Measurements from ENCODE around the gene TXNDC2.

The TXNDC2 gene

GRCh38 chr18:9869715-9870430 lies 15.9 kb upstream of the TXNDC2 start:
- peaks cover 3% of the 10 kb centered on the region; the same call in 1 of the 2 replicates for H3K9me3 ChIP-seq (ENCODE audit: insufficient read depth, low read depth, low read length)
- H3K27me3 ChIP-seq (ENCODE audit: insufficient read depth, low read length, poor library complexity, severe bottlenecking) = no peaks in the 10 kb centered on the region
- H4K20me1 ChIP-seq (ENCODE audit: insufficient read depth, low read length, poor library complexity, severe bottlenecking) = no peaks in the 10 kb centered on the region
- H3K4me1 ChIP-seq (ENCODE audit: insufficient read depth, low read length, poor library complexity, severe bottlenecking) = peaks cover 32% of the 10 kb centered on the region
- H3K4me2 ChIP-seq (ENCODE audit: low read depth, low read length, poor library complexity, severe bottlenecking) = peak overlapping the region; percentile 74
- TF ChIP-seq, protein P1, sequence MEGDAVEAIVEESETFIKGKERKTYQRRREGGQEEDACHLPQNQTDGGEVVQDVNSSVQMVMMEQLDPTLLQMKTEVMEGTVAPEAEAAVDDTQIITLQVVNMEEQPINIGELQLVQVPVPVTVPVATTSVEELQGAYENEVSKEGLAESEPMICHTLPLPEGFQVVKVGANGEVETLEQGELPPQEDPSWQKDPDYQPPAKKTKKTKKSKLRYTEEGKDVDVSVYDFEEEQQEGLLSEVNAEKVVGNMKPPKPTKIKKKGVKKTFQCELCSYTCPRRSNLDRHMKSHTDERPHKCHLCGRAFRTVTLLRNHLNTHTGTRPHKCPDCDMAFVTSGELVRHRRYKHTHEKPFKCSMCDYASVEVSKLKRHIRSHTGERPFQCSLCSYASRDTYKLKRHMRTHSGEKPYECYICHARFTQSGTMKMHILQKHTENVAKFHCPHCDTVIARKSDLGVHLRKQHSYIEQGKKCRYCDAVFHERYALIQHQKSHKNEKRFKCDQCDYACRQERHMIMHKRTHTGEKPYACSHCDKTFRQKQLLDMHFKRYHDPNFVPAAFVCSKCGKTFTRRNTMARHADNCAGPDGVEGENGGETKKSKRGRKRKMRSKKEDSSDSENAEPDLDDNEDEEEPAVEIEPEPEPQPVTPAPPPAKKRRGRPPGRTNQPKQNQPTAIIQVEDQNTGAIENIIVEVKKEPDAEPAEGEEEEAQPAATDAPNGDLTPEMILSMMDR (conservative IDR thresholded peaks at IDR 0.05; ENCODE audit: low read length) = no peak
- no peak for TF ChIP-seq EZH2phosphoT487 (IDR thresholded peaks at IDR 0.05; ENCODE audit: borderline replicate concordance)
- H3K9ac ChIP-seq (ENCODE audit: low read depth, low read length, poor library complexity, severe bottlenecking) = peak overlapping the region; percentile 47
- peaks cover 3% of the 10 kb centered on the region; the same call in 1 of the 2 replicates for H3F3A ChIP-seq (ENCODE audit: low read depth)
- H3K9me2 ChIP-seq (replicated peaks; ENCODE audit: low read depth, low read length) = no peaks in the 10 kb centered on the region
- H3K79me2 ChIP-seq (ENCODE audit: insufficient read depth, low read length) = no peaks in the 10 kb centered on the region
- peak overlapping the region; percentile 39 for H3K4me3 ChIP-seq (ENCODE audit: low read length, poor library complexity, severe bottlenecking)
- peak overlapping the region; percentile 84 for H2AFZ ChIP-seq (ENCODE audit: low read length)
- no peaks in the 10 kb centered on the region for H3K36me3 ChIP-seq (ENCODE audit: insufficient read depth, low read length)

DNA sequence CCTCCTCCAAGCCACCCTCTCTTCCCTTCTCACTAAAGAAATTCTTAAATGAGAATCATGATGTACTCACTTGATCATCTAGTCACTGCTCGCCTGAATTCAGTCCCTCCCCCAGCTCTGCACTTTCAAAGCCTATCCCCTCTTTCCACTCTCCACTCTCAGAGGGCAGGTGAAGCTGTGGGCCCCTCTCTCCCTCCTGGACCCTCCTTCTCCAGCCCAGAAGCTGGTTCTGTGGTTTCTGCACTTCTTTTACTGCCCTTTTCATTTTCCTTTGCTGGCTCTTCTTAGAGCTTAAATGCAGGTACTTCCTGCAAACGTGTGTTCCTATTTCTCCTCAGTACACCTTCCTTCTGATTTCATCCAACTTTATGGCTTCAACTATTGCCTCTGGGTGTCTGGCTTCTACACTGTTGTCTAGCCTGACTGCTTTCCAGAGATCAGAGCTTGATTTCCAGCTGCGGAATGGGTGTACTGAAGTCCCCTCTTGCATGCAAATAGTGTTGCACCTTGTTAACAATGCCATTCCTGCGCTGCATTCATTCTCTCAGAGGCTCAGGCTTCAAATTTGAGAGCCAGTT lies 15.3 kb upstream of the TXNDC2 start:
- no peak for TF ChIP-seq EZH2phosphoT487 (IDR thresholded peaks at IDR 0.05; ENCODE audit: borderline replicate concordance)
- TF ChIP-seq, protein P1 (conservative IDR thresholded peaks at IDR 0.05; ENCODE audit: low read length) = no peak
- H3K27me3 ChIP-seq (ENCODE audit: insufficient read depth, low read length, poor library complexity, severe bottlenecking) = no peaks in the 10 kb centered on the region
- H2AFZ ChIP-seq (ENCODE audit: low read length) = peak overlapping the region; percentile 84
- H3K4me1 ChIP-seq (ENCODE audit: insufficient read depth, low read length, poor library complexity, severe bottlenecking) = peaks cover 32% of the 10 kb centered on the region
- H3F3A ChIP-seq (ENCODE audit: low read depth) = peaks cover 3% of the 10 kb centered on the region; the same call in 1 of the 2 replicates
- H3K4me2 ChIP-seq (ENCODE audit: low read depth, low read length, poor library complexity, severe bottlenecking) = peak overlapping the region; percentile 74
- H3K36me3 ChIP-seq (ENCODE audit: insufficient read depth, low read length) = no peaks in the 10 kb centered on the region
- peak overlapping the region; percentile 47 for H3K9ac ChIP-seq (ENCODE audit: low read depth, low read length, poor library complexity, severe bottlenecking)
- no peaks in the 10 kb centered on the region for H3K9me2 ChIP-seq (replicated peaks; ENCODE audit: low read depth, low read length)
- H4K20me1 ChIP-seq (ENCODE audit: insufficient read depth, low read length, poor library complexity, severe bottlenecking) = no peaks in the 10 kb centered on the region
- peaks cover 3% of the 10 kb centered on the region; the same call in 1 of the 2 replicates for H3K9me3 ChIP-seq (ENCODE audit: insufficient read depth, low read depth, low read length)
- H3K4me3 ChIP-seq (ENCODE audit: low read length, poor library complexity, severe bottlenecking) = peak overlapping the region; percentile 39
- H3K79me2 ChIP-seq (ENCODE audit: insufficient read depth, low read length) = no peaks in the 10 kb centered on the region

DNA sequence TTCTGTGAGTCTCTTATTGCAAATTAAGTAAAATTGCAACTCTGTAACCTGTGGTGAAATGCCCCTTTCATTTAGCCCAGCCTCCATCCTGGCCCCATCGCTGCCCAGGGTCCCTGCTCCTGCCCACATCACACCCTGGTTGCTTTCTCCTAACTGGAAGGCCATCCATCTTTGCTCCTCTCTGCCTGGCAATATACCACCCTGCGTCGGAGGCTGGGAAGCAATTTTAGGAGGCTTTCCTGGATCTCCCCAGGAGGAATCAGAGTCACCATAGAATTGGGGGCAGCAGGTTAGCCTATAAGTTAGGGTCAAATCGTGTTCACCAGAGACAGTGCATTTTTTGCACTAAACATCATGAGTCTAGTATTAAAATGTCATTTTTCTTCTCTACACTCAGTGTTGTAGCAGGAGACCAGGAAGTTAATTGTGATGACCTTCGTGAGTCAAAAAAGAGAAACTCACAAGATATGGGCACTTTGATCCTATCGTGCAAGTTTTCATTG lies 14.5 kb upstream of the TXNDC2 start:
- H3K36me3 ChIP-seq (ENCODE audit: insufficient read depth, low read length) = no peaks in the 10 kb centered on the region
- H3K9me3 ChIP-seq (ENCODE audit: insufficient read depth, low read depth, low read length) = no peaks in the 10 kb centered on the region; the same call in 1 of the 2 replicates
- no peak overlapping the region for H3K4me3 ChIP-seq (ENCODE audit: low read length, poor library complexity, severe bottlenecking)
- peaks cover 32% of the 10 kb centered on the region for H3K4me1 ChIP-seq (ENCODE audit: insufficient read depth, low read length, poor library complexity, severe bottlenecking)
- no peaks in the 10 kb centered on the region for H3K9me2 ChIP-seq (replicated peaks; ENCODE audit: low read depth, low read length)
- peak overlapping the region; percentile 84; the same call in 1 of the 2 replicates for H2AFZ ChIP-seq (ENCODE audit: low read length)
- H3F3A ChIP-seq (ENCODE audit: low read depth) = peaks cover 3% of the 10 kb centered on the region; the same call in 1 of the 2 replicates
- TF ChIP-seq EZH2phosphoT487 (IDR thresholded peaks at IDR 0.05; ENCODE audit: borderline replicate concordance) = no peak
- TF ChIP-seq, protein P1 (conservative IDR thresholded peaks at IDR 0.05; ENCODE audit: low read length) = no peak
- no peak overlapping the region for H3K9ac ChIP-seq (ENCODE audit: low read depth, low read length, poor library complexity, severe bottlenecking)
- peak overlapping the region; percentile 74 for H3K4me2 ChIP-seq (ENCODE audit: low read depth, low read length, poor library complexity, severe bottlenecking)
- H4K20me1 ChIP-seq (ENCODE audit: insufficient read depth, low read length, poor library complexity, severe bottlenecking) = no peaks in the 10 kb centered on the region
- H3K27me3 ChIP-seq (ENCODE audit: insufficient read depth, low read length, poor library complexity, severe bottlenecking) = no peaks in the 10 kb centered on the region
- no peaks in the 10 kb centered on the region for H3K79me2 ChIP-seq (ENCODE audit: insufficient read depth, low read length)
